Pancreas (tissue), 10 donors: Measurements from ENCODE around the gene KCNH8. TPM values are rescaled to one million over a fixed set of nuclear protein-coding genes. Genes with fewer than 3 reads are reported as not detected.
A peak's percentile ranks its signal among the peaks of the same experiment; 100 is the strongest.

Source experiments
- ATAC-seq, 4 donors: fragments of 200-7000 bp; cut with Tn5 transposase; one replicate each; pipeline versions ENCODE4 v1.8.0 to v1.9.1; 2020; ENCODE audit warnings: mild to moderate bottlenecking in 4 of 4, moderate library complexity in 4 of 4
- DNase-seq, 6 donors: peaks; one replicate each; pipeline ENCODE4 v3.0.0-alpha.2; 2020
- FAIRE-seq: peaks from 2 replicates; lab custom pipeline; 2012; peaks lifted over from hg19 to GRCh38; lab: Jason Lieb, UNC
- H3K27ac ChIP-seq, 4 donors: fragments of 200-600 bp; sonication (generic); 1 replicate in 3 of 4; 2 replicates in 1 of 4; pipeline versions ENCODE4 v1.5.0 to v1.8.0; 2020
- H3K27me3 ChIP-seq, 4 donors: fragments of 200-600 bp; one replicate each; pipeline ENCODE4 v1.8.0; 2021
- H3K36me3 ChIP-seq, 3 donors: fragments of 200-600 bp; sonication (generic) in 1 of 3; one replicate each; pipeline versions ENCODE4 v1.5.0 to v1.8.0; 2020 to 2021
- H3K4me1 ChIP-seq, 3 donors: fragments of 200-600 bp; one replicate each; pipeline ENCODE4 v1.8.0; 2021
- H3K4me3 ChIP-seq, 4 donors: fragments of 200-600 bp; sonication (generic) in 2 of 4; one replicate each; pipeline versions ENCODE4 v1.5.0 to v1.8.0; 2020 to 2021
- H3K9me3 ChIP-seq, 4 donors: fragments of 200-600 bp; one replicate each; pipeline ENCODE4 v1.8.0; 2021
- CTCF ChIP-seq, 4 donors: fragments of 200-600 bp; sonication (generic) in 3 of 4; IDR thresholded peaks; one replicate each; pipeline versions ENCODE4 v1.5.0 to v1.8.0; 2021; ENCODE audit warnings: antibody characterized with exemption in 4 of 4
- WGBS, 2 donors: extraction: QIAGEN DNeasy Blood & Tissue Kit; methylation state at CpG; one replicate each; pipeline ENCODE4 v1.1.7; 2013; 5-methylcytosine and 5-hydroxymethylcytosine counted together
- intact Hi-C, 3 donors: fragments of 100-400 bp; cut with DNase I; formaldehyde crosslinking; loops; one replicate each; pipeline versions ENCODE4 v1.11.1 to v1.14.2; 2022
- polyA plus RNA-seq, 2 donors: library from polyadenylated mRNA; stranded (reverse); fragments of 200-250 nt; gene quantifications; one replicate each; pipeline ENCODE4 v1.2.3, GENCODE V29; 2013
- total RNA-seq, 6 donors: library from RNA; stranded (reverse); fragmentation: NEBNext Ultra II Directional in 4 of 6; extraction: Animal tissue kit (Norgen Biotek cat#: 25700) in 4 of 6; gene quantifications; one replicate each; pipeline versions ENCODE4 v1.2.1 to v1.2.4, GENCODE V29; 2021 to 2023
- donor health status: healthy with polysubstance abuse.
- donor health status: DM: no; HTN: no; CAD: no; lungs with moderate emphysema.
- donor health status: DM: no; HTN: no; CAD: no.
- donor health status: control.
- donor health status: control.
- donor health status: Bipolar disorder and iron deficiency.
- donor health status: DM: yes; HTN: yes; CAD: no.
- donor health status: DM: no; HTN: no; CAD: no.
- donor health status: DM: no; HTN: no; CAD: no.
- donor health status: DM: yes; HTN: yes; CAD: no.

Gene KCNH8
- total and polyA plus RNA-seq, 8 donors = 0.51 to 2.6 (median 1.0) TPM

- TF ChIP-seq CTCF (IDR thresholded peaks at IDR 0.05) = no peak
- no peak for ATAC-seq
- Histone ChIP-seq H3K4me3 (no peak overlapping the region), H3K27me3 (no peaks in the 10 kb centered on the region), H3K4me1 (no peaks in the 10 kb centered on the region), H3K36me3 (no peaks in the 10 kb centered on the region), H3K9me3 (no peaks in the 10 kb centered on the region), H3K27ac (no peak overlapping the region)
- WGBS, 2 donors = 55 to 58% methylated on average over 3 of the region's 3 CpGs
- no peak for DNase-seq
- intact Hi-C loops = no loop called here
- FAIRE-seq = no peak
These were observed 392.2 kb downstream of the KCNH8 start for GRCh38 chr3:19540464-19540863.

DNA sequence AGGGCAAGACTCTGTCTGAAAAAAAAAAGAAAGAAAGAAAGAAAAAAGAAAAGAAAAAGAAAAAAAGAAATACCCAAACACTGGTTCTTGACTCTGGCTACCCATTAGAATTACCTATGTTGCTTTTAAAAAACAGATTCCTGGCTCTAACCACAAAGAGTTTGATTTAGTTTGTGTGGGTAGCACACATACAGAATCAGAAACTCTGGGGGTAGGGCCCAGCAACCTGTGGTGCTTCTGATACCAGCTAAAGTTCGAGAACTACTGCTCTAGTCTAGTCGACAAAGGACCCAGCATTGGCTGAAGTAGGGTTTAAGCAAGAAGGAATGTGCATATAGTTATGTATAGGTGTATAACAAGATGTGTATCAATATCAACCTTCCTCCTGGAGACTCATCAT lies 393.0 kb downstream of the KCNH8 start:
- WGBS, 2 donors = 59 to 76% methylated on average over 2 of the region's 2 CpGs
- no peaks in the 10 kb centered on the region for H3K36me3 ChIP-seq
- no peak for TF ChIP-seq CTCF (IDR thresholded peaks at IDR 0.05)
- H3K27ac ChIP-seq = no peak overlapping the region
- ATAC-seq (no peak), FAIRE-seq (no peak), DNase-seq (no peak)
- no peak overlapping the region for H3K4me3 ChIP-seq
- no peaks in the 10 kb centered on the region for H3K9me3 ChIP-seq
- no peaks in the 10 kb centered on the region for H3K27me3 ChIP-seq
- H3K4me1 ChIP-seq = no peaks in the 10 kb centered on the region
- intact Hi-C loops = no loop called here

DNA sequence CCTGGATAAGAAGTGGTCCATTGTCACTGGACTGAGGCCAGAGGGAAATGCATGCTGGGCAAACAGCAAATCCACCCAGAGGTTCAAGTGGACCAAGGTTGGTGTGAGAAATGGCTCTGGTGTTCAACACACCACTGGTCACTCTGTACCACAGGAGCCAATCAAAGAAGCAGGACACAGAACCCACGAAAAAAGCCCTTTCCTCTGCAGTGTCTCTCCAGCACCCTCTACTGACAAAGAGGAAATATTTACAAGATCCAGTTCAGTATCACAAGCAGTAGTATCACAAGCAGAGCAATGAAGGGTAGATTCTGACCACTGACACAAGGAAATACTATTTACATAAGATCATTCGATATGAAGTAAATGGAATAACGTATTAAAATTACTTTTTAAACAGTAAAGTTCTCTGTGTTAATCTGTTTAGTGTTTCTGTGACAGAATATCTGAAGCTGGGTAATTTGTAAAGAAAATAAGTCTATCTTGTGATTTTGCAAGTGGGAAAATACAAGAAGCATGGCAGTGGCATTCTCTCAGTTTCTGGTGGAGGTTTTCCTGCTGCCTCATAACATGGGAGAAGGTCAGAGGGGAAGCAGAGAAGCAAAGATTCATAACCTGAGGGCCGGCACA lies 395.0 kb downstream of the KCNH8 start:
- H3K4me3 ChIP-seq = no peak overlapping the region
- DNase-seq = peak in 1 of 6 donors; percentile 9
- no peaks in the 10 kb centered on the region for H3K27me3 ChIP-seq
- peak in 3 of 4 donors; percentile 62 to 74 (median 70) for ATAC-seq
- TF ChIP-seq CTCF (IDR thresholded peaks at IDR 0.05) = peak in 2 of 4 donors; percentile 23 to 31
- H3K36me3 ChIP-seq = no peaks in the 10 kb centered on the region
- WGBS, 2 donors = 24 to 25% methylated on average over 4 of the region's 4 CpGs
- no peak for FAIRE-seq
- no peaks in the 10 kb centered on the region for H3K4me1 ChIP-seq
- H3K9me3 ChIP-seq = no peaks in the 10 kb centered on the region
- no peak overlapping the region for H3K27ac ChIP-seq
- intact Hi-C loops = no loop called here

DNA sequence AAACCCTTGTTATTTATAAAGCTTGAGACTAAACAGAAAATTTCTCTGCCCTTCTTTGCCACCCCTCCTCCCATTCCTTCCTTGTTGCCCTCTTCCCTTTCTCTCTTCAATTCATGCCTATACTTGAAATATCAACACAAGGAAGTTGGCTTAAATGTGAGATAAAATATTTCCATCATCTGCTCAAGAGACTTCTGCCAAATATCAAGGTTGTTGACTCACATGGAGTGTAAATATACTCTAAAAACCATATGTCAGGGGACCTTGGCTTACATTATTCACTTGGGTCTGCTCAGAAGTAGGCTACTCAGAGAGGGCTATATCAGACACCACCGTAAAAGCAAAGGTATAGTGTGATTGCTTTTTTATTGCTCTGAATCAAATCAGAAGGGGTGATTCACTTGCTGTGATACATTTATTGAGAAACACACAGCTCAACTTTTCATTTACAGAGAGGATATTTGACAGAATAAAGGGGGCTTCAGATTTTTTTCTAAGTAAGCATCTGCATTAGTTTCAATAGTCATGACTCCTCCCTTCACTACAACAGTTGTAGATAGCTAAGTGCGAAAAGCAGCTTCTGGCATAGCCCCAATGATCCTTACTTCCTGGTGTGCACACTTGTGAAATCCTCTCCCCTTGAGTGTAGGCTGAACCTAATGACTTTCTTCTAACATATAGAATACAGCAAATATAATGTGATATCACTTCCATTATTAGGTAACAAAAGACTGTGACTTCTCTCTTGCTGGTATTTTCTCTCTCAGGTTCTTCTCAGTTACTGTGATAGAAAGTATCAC lies 399.6 kb downstream of the KCNH8 start:
- no peaks in the 10 kb centered on the region for H3K4me1 ChIP-seq
- no peak for TF ChIP-seq CTCF (IDR thresholded peaks at IDR 0.05)
- H3K36me3 ChIP-seq = no peaks in the 10 kb centered on the region
- DNase-seq (no peak), FAIRE-seq (no peak), ATAC-seq (peak in 3 of 4 donors; percentile 55 to 62 (median 55))
- H3K9me3 ChIP-seq = no peaks in the 10 kb centered on the region
- intact Hi-C loops = no loop called here
- no peak overlapping the region for H3K4me3 ChIP-seq
- H3K27me3 ChIP-seq = no peaks in the 10 kb centered on the region
- H3K27ac ChIP-seq = no peak overlapping the region
- WGBS, 2 donors = 27 to 28% methylated on average over 2 of the region's 2 CpGs
